ENCODE results near the gene FAM234B. TPM values are rescaled to one million over a fixed set of nuclear protein-coding genes. Genes with fewer than 3 reads are reported as not detected.

Gene FAM234B
- total RNA-seq, 2 donors from 2014 or later = 14.7 to 24.3 TPM

- WGBS = 63% methylated on average over 10 of the region's 10 CpGs
- Histone ChIP-seq H3K27ac (no peak overlapping the region), H3K36me3 (no peaks in the 10 kb centered on the region), H3K27me3 (replicated peaks; ENCODE audit: insufficient read depth) (no peaks in the 10 kb centered on the region), H3K4me1 (replicated peaks) (no peaks in the 10 kb centered on the region), H3K9me3 (no peaks in the 10 kb centered on the region), H3K4me3 (no peak overlapping the region)
- no peak for TF ChIP-seq POLR2A (IDR thresholded peaks at IDR 0.05)
- no peak for TF ChIP-seq CTCF (IDR thresholded peaks at IDR 0.05)
- no peak for TF ChIP-seq POLR2AphosphoS5 (IDR thresholded peaks at IDR 0.05)
- intact Hi-C loops (cut with DNase I) = no loop called here
- DNase-seq (ENCODE audit: low spot score) = no peak
These were observed 27.4 kb downstream of the FAM234B start for GRCh38 chr12:13071305-13072280.

GRCh38 chr12:13073173-13073572 lies 29.0 kb downstream of the FAM234B start:
- no peaks in the 10 kb centered on the region for H3K4me1 ChIP-seq (replicated peaks)
- no peak for DNase-seq (ENCODE audit: low spot score)
- WGBS = 94% methylated on average over 3 of the region's 3 CpGs
- intact Hi-C loops (cut with DNase I) = no loop called here
- H3K36me3 ChIP-seq = no peaks in the 10 kb centered on the region
- H3K27me3 ChIP-seq (replicated peaks; ENCODE audit: insufficient read depth) = no peaks in the 10 kb centered on the region
- no peak for TF ChIP-seq CTCF (IDR thresholded peaks at IDR 0.05)
- TF ChIP-seq POLR2AphosphoS5 (IDR thresholded peaks at IDR 0.05) = no peak
- TF ChIP-seq POLR2A (IDR thresholded peaks at IDR 0.05) = no peak
- H3K4me3 ChIP-seq = no peak overlapping the region
- H3K9me3 ChIP-seq = no peaks in the 10 kb centered on the region
- no peak overlapping the region for H3K27ac ChIP-seq

- DNase-seq (ENCODE audit: low spot score) = no peak
- no peak overlapping the region for H3K27ac ChIP-seq
- no peaks in the 10 kb centered on the region for H3K36me3 ChIP-seq
- no peaks in the 10 kb centered on the region for H3K27me3 ChIP-seq (replicated peaks; ENCODE audit: insufficient read depth)
- no peak for TF ChIP-seq POLR2A (IDR thresholded peaks at IDR 0.05)
- H3K4me3 ChIP-seq = no peak overlapping the region
- WGBS = 92% methylated on average over 3 of the region's 3 CpGs
- intact Hi-C loops (cut with DNase I) = no loop called here
- no peaks in the 10 kb centered on the region for H3K4me1 ChIP-seq (replicated peaks)
- H3K9me3 ChIP-seq = no peaks in the 10 kb centered on the region
These were observed 30.4 kb downstream of the FAM234B start for GRCh38 chr12:13074396-13075117.

GRCh38 chr12:13075118-13075480 lies 30.9 kb downstream of the FAM234B start:
- no peaks in the 10 kb centered on the region for H3K36me3 ChIP-seq
- no peaks in the 10 kb centered on the region for H3K27me3 ChIP-seq (replicated peaks; ENCODE audit: insufficient read depth)
- DNase-seq (ENCODE audit: low spot score) = no peak
- no peak overlapping the region for H3K27ac ChIP-seq
- no peaks in the 10 kb centered on the region for H3K9me3 ChIP-seq
- H3K4me3 ChIP-seq = no peak overlapping the region
- intact Hi-C loops (cut with DNase I) = no loop called here
- H3K4me1 ChIP-seq (replicated peaks) = no peaks in the 10 kb centered on the region
- TF ChIP-seq POLR2A (IDR thresholded peaks at IDR 0.05) (no peak), POLR2AphosphoS5 (IDR thresholded peaks at IDR 0.05) (no peak)

- Histone ChIP-seq H3K4me1 (replicated peaks) (no peaks in the 10 kb centered on the region), H3K27me3 (replicated peaks; ENCODE audit: insufficient read depth) (no peaks in the 10 kb centered on the region), H3K9me3 (no peaks in the 10 kb centered on the region), H3K36me3 (no peaks in the 10 kb centered on the region), H3K27ac (no peak overlapping the region), H3K4me3 (no peak overlapping the region)
- DNase-seq (ENCODE audit: low spot score) = no peak
- intact Hi-C loops (cut with DNase I) = no loop called here
- TF ChIP-seq POLR2A (IDR thresholded peaks at IDR 0.05) = no peak
- no peak for TF ChIP-seq POLR2AphosphoS5 (IDR thresholded peaks at IDR 0.05)
- 87% methylated on average over 12 of the region's 12 CpGs for WGBS
These were observed 31.8 kb downstream of the FAM234B start for GRCh38 chr12:13075786-13076570.

GRCh38 chr12:13079440-13079906 lies 35.3 kb downstream of the FAM234B start:
- no peak for DNase-seq (ENCODE audit: low spot score)
- TF ChIP-seq CTCF (IDR thresholded peaks at IDR 0.05) = no peak
- no peak for TF ChIP-seq POLR2A (IDR thresholded peaks at IDR 0.05)
- no peak for TF ChIP-seq POLR2AphosphoS5 (IDR thresholded peaks at IDR 0.05)
- Histone ChIP-seq H3K9me3 (no peaks in the 10 kb centered on the region), H3K27me3 (replicated peaks; ENCODE audit: insufficient read depth) (no peaks in the 10 kb centered on the region), H3K4me3 (no peak overlapping the region), H3K27ac (no peak overlapping the region), H3K36me3 (no peaks in the 10 kb centered on the region), H3K4me1 (replicated peaks) (no peaks in the 10 kb centered on the region)
- intact Hi-C loops (cut with DNase I) = no loop called here
- WGBS = 74% methylated on average over 8 of the region's 8 CpGs
